ENCODE measurements around the gene MAD1L1.
"Not testable (repeated sequence)": the region's sequence is repeated elsewhere in the genome, so short reads cannot be mapped to it uniquely, and the experiment has no call there.

MAD1L1 gene

GRCh38 chr7:1861799-1862458 is 370.8 kb downstream of the MAD1L1 start:
- in situ Hi-C loops (cut with MboI; ENCODE audit: low sequenced_read_pairs): no loop called here

- in situ Hi-C loops (cut with MboI; ENCODE audit: low sequenced_read_pairs): not testable (repeated sequence)
Observed at GRCh38 chr7:1860881-1861798, 371.6 kb downstream of the MAD1L1 start.

GRCh38 chr7:1859266-1860035 is 373.3 kb downstream of the MAD1L1 start:
- in situ Hi-C loops (cut with MboI; ENCODE audit: low sequenced_read_pairs): no loop called here

- in situ Hi-C loops (cut with MboI; ENCODE audit: low sequenced_read_pairs): no loop called here
Observed at GRCh38 chr7:1858435-1859265, 374.1 kb downstream of the MAD1L1 start.

- in situ Hi-C loops (cut with MboI; ENCODE audit: low sequenced_read_pairs): no loop called here
Observed at GRCh38 chr7:1857487-1858421, 375.0 kb downstream of the MAD1L1 start.

GRCh38 chr7:1856888-1857441 is 375.8 kb downstream of the MAD1L1 start:
- in situ Hi-C loops (cut with MboI; ENCODE audit: low sequenced_read_pairs): no loop called here

- in situ Hi-C loops (cut with MboI; ENCODE audit: low sequenced_read_pairs): no loop called here
Observed at GRCh38 chr7:1856161-1856887, 376.4 kb downstream of the MAD1L1 start.

GRCh38 chr7:1855725-1856160 is 377.0 kb downstream of the MAD1L1 start:
- in situ Hi-C loops (cut with MboI; ENCODE audit: low sequenced_read_pairs): no loop called here

GRCh38 chr7:1854866-1855724 is 377.6 kb downstream of the MAD1L1 start:
- in situ Hi-C loops (cut with MboI; ENCODE audit: low sequenced_read_pairs): no loop called here

GRCh38 chr7:1853986-1854865 is 378.5 kb downstream of the MAD1L1 start:
- in situ Hi-C loops (cut with MboI; ENCODE audit: low sequenced_read_pairs): no loop called here

- in situ Hi-C loops (cut with MboI; ENCODE audit: low sequenced_read_pairs): no loop called here
Observed at GRCh38 chr7:1853431-1853985, 379.2 kb downstream of the MAD1L1 start.

- in situ Hi-C loops (cut with MboI; ENCODE audit: low sequenced_read_pairs): no loop called here
Observed at GRCh38 chr7:1852517-1853430, 380.0 kb downstream of the MAD1L1 start.

- in situ Hi-C loops (cut with MboI; ENCODE audit: low sequenced_read_pairs): no loop called here
Observed at GRCh38 chr7:1851721-1852516, 380.8 kb downstream of the MAD1L1 start.

GRCh38 chr7:1850976-1851571 is 381.7 kb downstream of the MAD1L1 start:
- in situ Hi-C loops (cut with MboI; ENCODE audit: low sequenced_read_pairs): no loop called here

All from HL-60/S4 (cell line).